Activated CD4-positive, alpha-beta T cell treated with anti-CD3 and anti-CD28 coated beads for 48 hours (primary cell): ENCODE data around the gene ZDHHC11B.
"Not testable (repeated sequence)": the region's sequence is repeated elsewhere in the genome, so short reads cannot be mapped to it uniquely, and the experiment has no call there.

ENCODE experiments used
- DNase-seq: peaks from one replicate; pipeline ENCODE4 v3.0.0-alpha.2; 2020

Gene ZDHHC11B

DNA sequence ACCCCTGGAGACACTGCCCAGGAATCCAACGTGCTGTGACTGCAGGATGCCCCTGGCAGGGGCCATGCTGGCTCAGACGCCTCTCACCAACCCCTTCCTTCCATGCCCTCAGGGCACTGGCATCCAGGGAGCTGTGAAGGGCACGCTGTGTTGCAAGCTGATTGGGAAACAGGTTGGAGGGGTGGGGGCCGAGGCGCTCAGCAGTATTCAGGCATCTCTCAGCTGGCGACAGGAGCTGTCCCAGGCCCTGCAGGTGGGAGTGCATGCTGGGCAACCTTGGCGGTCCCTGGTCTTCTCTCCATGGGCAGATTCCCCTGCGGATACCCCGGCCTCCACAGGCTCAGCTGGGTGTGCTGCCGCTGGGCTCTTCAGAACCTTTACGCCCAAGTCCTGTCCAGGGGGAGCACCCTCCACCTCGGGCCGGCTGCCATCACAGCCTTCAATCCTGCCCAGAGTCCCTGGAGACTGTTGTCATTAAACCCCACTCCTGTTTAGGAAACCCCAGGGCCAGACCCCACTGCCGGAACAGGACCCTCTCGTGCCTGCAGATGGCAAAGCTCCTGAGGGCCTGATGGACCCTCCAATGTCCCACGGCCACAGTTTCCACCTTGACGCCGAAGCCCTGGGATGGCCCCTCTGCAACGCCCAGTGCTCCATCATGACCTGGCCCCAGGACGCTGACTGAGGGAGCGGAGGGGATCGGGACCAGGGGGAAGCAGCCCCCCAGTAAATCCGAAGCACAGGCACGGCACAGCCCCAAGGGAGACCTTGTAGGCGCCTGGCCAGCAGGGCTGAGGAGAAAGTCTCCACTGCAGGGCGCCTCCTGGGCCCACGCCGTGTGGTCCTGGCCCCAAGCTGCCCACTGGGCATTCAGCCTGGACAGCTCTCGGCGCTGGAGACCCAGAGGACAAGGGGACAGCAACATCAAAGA lies 100.7 kb downstream of the ZDHHC11B start:
- DNase-seq, result no peak

DNA sequence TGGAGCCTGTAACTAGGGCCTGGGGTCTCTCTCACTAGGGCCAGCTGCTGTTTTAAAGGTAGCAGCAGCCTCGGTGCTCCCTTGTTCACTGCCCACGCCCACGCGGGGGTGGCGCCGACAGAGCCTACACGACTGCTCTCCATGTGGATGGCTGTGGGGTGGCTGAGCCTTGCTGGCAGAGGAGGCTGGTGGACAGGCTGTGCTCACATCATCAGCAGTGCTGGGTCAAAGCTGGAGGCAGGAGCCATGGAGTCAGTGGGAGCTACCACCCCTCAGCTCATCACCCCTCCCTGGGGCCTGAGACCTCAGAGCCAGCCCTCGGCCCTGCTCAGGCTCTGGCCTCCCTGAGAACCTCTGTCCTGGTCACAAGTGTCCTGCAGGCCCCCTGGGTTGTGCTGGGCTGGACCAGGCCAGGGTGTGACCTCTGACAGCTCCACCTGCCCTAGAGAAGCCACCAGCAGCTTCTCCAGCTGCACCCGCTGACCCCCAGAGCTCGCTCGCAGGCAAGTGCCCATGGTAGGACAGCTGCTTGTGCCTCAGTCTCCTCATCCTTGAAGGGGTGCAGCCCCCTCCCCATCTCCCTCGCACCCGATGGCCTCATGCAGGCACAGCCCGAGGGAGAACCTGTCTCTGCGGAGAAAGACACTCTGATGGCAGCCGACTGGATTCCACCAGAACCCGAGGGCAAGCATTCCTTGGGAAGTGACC lies 101.7 kb downstream of the ZDHHC11B start:
- DNase-seq, result not testable (repeated sequence)

DNA sequence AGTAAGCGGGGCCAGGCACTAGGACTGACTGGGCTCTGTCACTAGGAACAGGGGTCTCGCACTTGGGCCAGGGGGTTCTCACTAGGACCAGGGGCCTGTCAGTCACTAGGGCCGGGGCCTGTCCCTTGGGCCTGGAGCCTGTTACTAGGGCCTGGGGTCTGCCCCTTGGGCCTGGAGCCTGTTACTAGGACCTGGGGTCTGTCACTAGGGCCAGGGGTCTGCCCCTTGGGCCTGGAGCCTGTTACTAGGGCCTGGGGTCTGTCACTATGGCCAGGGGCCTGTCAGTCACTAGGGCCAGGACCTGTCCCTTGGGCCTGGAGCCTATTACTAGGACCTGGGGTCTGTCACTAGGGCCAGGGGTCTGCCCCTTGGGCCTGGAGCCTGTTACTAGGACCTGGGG lies 102.3 kb downstream of the ZDHHC11B start:
- not testable (repeated sequence) for DNase-seq

DNA sequence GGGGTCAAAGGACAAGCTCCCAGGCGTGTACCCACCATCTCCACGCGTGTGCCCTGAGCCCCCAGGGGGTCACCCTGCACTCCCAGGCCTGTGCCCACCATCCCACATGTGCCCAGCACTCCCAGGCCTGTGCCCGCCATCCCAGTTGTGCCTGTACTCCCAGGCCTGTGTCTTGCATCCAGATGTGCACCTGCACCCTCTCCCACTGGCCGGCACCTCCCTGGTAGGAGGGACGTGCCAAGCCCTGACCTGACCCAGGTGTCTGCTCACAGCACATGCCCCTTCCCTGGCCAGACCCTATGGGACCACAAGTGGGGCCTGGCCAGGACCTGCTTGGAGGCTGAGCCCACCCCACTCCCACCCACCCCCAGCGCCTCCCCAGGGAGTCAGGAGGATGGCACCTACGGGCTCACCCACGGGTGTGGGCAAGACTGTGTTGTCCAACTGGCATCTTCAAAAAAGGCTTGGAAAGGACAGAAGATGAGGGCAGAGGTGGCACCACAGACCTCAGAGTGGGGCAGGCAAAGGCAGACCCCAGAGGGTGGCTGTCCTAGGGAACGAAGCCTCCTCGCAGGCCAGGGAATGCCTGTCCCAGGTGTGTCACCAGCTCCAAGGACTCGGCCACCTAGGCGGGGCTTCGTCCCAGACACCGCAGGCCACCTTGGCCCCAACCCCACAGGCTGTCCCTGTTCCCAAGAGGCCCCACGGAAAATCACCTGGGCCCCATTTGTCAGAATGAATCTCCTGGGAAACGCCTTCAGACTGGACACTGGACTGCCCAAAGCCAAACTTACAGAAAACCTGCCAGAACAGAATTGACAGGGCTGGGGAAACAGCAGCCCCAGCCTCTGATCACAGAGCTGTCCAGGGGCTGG lies 103.0 kb downstream of the ZDHHC11B start:
- DNase-seq, result not testable (repeated sequence)

DNA sequence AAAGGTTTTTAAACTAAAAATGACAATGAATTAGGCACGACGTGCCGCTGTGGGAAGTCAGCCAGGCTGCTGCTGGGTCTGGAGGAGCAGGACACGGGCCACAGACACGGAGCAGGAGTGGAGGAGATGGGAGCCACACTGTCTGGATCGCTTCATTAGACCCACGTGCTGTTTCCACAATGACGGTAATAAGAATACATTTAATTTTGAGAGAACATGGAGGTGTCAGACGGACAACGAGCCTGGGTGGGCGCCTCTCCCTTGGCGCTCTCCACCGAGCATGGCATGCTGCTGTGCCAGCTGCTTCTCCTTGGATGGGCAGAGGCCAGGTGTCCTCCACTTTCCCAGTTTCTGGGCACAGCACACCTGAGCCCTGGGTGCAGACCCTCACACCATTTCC lies 103.7 kb downstream of the ZDHHC11B start:
- not testable (repeated sequence) for DNase-seq

DNA sequence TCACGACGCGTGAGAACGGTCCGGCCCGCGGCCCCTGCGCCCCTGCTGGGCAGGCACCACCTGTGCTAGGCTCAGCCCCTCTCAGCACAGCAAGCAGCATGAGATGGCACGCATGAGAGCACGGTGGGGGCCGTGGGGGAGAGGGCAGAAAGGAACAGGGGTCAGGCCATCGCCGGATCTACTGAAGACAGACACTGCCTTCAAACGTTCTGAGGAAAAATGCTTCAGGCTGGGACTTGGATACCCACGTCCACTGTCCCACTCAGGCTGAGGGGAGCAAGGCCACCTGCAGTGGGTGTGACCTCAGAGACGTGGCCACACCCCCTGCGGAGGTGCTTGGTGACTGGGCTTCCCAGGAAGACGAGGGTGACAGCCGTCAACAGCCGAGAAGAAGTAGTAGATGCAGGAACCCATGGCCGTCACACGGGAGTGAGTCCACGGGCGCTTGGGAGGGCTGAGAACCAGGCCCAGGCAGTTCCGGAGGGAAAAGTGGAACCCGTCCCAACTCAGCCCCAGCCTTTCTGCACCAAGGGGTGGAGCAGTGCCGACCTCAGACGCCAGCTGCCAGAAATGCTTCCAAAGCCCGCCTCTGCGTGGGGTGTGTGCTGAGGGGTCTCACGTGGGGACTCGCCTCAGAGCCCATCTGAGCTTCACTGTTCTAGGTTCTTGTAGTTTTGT lies 104.3 kb downstream of the ZDHHC11B start:
- DNase-seq, result not testable (repeated sequence)

DNA sequence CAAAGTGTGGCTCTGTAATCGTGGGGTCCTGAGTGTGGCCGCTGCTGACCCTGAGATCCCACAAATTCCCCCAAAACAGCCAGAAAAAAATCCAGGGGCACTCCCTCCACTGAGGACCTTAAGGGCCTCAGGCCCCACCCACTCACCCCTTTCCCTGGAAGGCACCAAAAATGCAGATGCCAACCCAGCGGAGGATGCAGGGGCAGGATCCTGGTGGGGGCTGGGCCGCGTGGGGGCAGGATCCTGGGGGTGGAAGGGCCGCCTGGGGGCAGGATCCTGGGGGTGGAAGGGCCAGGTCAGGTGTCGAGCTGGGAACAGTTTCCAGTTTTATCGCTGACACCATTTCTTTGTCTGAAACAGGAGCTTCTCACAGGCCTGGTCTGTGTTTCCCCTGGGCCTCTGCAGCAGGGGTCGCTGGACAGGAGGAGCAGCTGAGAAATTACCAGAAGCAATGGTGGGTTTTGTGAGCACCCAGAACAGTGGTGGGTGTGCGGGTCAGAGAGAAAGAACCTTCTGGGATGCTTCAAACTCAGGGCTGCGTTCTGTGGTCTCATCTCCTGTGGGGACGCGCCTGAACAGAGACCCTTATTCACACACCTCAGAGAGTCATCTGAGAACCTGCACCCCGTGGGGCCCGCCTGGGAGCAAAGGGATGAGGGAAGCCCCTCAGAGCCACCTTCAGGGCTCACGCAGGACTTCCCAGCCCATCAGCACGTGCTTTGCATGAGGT lies 105.2 kb downstream of the ZDHHC11B start:
- not testable (repeated sequence) for DNase-seq

DNA sequence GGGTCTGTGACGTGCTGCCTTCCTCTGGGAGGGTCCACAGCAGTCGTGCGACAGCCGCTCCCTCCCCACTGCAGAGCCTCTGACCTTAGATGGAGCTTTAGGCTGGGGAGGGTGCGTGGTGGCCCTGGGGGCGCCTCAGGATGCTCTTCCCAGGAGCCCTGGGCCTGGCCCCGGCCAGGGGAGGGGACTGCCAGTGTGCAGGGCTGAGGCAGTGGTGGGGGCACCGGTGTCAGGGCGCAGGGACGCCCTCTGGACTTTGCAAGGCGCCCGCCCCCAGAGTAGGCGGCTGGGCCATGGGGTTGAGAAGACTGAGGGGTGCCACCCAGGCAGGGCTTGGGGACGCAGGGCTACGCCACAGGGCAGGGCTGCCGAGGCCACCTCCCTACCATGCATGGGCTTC lies 106.0 kb downstream of the ZDHHC11B start:
- DNase-seq, result not testable (repeated sequence)

DNA sequence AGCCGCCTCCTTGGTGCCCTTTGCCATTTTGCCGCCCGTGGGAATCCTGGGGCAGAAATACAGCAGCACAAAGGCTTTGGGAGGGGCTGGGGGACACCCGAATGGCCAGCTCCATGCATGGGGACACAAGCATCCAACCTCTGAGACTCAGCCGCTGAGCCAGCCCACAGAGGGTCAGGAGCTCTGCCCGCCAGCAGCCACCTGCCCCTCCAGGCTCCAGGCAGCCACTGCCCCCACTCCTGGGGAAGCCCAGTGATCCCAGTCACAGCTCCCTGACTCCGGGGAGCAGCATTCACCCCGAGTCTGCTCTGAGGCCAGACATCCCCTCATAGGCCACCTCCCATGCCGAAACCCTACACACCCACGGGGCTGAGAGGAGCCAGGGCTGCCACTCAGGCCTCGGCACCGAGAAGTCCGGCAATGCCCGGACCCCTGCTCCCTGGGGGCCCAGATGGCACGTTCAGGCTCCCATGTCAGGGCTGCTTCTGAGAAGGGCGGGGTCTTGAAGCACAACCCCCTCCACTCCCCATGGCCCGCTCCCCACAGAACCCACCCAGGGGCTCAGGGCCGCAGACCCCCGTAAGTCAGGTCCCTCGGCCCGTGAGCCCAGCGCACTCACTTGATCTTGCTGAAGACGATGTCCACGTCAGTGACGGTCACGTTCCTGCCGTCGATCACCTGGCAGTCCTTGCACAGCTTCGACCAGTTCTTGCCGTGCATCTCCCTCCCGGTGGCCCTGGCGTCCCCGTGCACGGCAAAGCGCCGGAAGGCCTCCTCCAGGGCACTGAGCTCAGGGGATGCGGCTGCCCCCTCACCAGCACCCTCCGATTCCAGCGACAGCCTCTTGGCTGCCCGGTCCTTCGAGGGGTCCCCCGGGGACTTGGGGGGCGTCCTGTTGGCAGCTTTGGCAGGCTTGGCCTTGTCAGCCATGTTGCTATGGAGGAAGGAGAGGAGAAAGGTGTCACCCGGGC lies 107.1 kb downstream of the ZDHHC11B start:
- no peak for DNase-seq

DNA sequence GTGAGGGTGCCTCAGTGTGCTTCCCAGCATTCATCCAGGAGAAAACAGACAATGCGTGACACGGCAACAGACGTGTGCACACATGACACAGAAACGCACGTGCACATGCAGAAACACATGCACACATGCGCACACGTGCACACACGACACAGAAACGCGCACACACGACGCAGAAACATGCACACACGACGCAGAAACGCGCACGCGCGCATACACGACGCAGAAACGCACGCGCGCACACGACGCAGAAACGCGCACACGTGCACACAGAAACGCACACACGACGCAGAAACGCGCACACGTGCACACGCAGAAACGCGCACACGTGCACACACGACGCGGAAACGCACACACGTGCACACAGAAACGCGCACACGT lies 107.8 kb downstream of the ZDHHC11B start:
- no peak for DNase-seq

DNA sequence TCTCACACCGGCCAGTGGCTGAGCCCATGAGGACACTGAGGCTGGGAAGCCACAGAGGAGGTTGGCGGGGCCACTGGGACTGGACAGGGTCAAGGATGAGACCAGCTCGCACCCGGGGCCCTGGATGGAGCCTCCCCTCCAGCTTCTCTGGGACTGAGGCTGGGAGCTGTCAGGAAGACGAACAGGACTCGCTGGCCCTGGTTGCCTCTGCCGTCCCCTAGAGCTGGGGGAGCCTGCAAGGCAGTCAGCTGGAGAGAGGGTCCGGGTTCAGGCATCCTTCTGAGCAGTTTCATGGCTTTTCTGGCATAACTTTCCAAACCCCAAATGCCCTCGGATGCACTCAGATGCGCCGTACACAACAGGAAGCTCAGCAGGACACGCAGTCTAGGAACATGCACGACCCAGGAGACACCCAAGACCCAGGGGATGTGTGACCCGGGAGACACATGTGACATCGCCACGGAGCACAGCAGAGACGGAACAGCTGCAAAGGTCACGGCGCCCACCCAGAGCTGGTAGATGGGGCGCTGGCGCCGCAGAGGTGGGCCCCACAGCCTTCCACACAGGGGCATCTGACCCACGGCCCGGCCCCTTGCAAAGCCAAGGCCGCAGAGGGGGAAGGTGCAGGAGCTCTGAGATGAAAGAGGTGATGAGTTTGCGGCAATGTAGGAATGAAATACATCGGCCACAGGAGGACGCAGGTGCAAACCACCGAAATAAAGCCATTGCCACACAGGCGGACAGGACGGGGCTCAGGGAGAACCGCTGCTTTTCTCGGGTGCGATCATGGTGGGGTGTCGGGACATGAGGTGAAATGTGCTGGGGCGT lies 108.4 kb downstream of the ZDHHC11B start:
- no peak for DNase-seq

DNA sequence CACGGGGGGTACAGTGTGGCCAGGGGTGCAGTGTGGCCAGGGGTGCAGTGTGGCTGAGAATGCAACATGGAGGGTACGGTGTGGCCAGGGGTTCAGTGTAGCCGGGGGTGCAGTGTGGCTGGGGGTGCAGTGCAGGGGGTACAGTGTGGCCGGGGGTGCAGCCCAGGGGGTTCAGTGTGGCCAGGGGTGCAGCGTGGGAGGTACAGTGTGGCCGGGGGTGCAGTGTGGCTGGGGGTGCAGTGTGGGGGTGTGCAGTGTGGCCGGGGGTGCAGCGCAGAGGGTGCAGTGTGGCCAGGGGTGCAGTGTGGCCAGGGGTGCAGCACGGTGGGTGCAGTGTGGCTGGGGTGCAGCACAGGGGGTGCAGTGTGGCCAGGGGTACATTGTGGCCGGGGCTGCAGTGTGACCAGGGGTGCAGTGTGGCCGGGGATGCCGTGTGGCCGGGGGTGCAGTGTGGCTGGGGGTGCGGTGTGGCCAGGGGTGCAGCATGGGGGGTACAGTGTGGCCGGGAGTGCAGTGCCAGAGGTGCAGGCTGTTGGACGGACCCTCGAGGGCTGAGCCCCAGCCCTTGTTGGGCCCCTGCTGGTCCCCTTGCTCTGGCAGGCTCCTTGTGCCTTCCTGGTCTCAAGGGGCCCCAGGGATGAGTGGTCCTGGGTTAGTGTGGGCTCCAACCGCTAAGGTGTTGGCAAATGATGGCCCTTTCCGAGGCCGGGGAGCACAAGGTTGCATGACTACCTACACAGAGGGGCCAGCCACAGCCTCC lies 109.2 kb downstream of the ZDHHC11B start:
- no peak for DNase-seq

DNA sequence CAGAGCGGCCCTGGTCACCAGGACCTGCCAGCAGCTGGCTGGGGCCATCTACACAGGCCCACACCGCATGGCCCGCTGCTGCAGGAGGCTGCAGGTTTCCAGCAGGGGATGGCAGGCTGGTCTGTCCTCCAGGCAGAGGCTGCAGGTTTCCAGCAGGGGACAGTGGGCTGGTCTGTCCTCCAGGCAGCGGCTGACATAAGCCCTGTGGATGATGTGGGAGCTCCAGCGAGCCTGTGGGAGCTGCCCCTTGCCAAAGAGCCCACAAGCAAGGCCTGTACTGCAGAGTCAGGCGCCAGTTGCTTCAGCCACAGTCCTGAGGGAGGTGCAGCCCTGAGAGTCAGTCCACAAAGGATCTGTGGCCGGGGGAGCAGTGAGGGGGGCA lies 109.9 kb downstream of the ZDHHC11B start:
- DNase-seq, result no peak

DNA sequence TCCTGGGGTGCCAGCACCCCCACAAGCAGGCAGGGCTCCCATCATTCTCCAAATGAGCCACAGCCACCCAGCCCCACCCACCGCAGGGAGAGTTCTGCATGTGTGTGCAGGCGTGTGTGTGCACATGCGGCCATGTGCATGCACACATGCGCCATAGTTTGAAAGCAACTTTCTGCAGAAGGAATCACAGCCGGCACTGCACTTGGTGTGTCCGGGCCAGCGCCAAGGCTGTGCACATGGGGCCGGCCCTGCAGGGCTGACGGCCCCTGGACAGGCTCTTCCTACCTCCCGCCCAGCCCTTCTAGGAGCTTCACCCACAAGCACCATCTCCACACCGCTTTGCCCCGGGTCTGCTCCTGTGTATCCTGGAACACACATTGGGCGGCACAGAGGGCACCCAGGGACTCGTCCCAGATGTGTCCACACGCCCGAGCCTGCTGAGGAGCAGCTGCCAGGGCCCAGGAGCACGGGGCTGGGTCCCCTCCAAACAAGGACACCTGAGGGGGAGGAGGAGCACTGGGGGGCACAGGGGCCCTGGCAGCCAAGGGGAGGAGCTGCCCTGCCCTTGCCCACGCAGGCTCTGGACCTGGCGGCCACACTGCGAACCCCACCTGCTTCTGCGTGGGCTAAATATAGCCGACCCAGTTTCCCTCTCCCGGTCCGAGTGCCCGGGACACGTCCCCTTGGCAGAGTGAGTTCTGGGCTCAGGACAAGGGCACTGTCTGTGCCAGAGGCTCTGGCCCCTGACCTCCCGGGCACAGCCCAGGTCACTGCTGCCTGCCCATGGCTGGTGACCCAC lies 110.5 kb downstream of the ZDHHC11B start:
- no peak for DNase-seq

DNA sequence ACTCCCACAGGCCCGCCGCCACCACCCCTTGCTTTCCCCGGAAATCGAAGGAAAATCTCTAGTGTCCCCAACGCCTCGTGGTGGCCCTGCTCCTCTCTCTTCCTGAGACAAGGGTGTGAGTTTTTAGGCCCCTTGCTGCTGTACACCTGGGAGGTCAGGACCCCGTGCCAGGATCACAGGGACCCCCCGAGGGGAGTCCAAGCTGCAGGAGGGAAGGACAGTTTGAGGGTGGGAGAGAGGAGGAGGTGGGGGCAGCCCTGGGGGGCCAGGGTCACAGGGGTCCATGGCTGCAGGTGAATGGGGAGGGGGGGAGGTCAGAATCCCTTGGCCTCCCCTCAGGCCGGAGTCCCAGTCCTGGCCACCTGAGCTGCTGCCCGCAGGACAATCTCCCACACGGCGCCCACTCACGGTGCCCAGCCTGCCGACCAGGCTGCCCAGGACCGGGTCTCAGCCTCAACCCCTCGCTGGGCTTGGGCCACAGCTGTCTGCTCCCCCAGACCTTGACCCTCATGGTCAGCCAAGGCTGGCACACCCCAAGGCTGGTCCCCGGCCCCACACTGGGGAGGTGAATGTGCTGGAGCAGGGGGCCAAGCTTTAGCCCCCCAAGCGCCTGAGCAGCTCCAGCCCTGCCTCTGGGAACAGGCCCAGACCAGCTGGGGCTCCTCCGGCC lies 111.2 kb downstream of the ZDHHC11B start:
- no peak for DNase-seq

DNA sequence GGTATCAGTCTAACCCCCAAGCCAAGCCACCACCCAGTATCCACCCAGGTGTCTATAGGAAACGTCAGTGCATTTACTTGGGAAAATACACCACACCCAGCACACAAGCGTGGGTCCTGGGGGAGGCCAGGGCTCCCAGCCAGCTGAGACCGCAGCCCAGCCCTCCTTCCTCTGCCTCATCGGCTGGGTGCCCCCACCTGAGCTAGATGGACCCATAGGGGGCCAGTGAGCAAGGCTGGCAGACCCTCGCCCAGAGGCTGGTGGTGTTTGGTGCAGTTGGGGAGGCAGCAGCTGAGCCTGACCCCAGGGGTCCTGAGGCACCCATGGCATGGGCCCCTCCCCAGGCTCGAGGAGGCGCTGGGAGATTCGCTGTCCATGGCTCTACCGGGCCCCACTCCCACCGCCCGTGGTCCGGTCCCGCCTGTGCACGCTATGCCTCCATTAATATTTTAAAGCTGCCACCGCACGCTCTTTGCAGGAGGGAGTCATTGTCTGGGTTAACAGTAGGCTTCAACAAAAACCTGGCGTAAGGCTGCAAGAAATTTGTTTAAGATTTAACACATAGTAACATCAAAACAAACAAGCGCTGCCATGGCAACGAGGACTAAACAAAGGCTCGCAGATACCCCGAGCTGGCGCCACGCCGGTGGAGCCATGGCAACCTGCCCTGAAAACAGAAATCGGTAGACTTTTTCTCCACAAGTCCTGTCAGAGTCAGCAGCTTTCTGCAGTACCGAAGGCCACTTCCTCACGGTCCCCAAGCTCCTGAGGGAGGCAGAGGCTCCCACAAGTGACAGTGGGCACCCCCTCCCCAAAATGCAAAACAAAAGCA lies 112.0 kb downstream of the ZDHHC11B start:
- peak; percentile 75 for DNase-seq
